OCI-LY7 (cell line): ENCODE measurements around the gene TCAP. TPM values are rescaled to one million over a fixed set of nuclear protein-coding genes. Genes with fewer than 3 reads are reported as not detected.

ENCODE experiments used
- BruUV-seq: library from RNA; stranded (reverse); fragments of 400-500 nt; replicated peaks from 2 replicates; lab custom pipeline; 2021; lab: Mats Ljungman, UMichigan
- CTCF ChIA-PET: fragments of 300-600 bp; sonication (Branson Sonifier 250); formaldehyde crosslinking; loops from one replicate; lab custom pipeline; 2022; ENCODE audit warnings: antibody characterized with exemption; ENCODE audit not compliant: unreplicated experiment; lab: Charles Lee
- POLR2A ChIA-PET: fragments of 300-600 bp; sonication (Branson Sonifier 250); formaldehyde crosslinking; loops from one replicate; lab custom pipeline; 2022; ENCODE audit warnings: antibody characterized with exemption; lab: Charles Lee
- DNase-seq: peaks from one replicate; pipeline ENCODE4 v3.0.0-alpha.2; 2015; ENCODE audit warnings: low spot score
- H2AFZ ChIP-seq: fragments of 200-600 bp; sonication (generic), shearing (Covaris generic); 2 replicates; pipeline ENCODE4 v1.6.1; 2014; ENCODE audit warnings: mild to moderate bottlenecking, antibody characterized with exemption, low read length, moderate library complexity
- H3K27ac ChIP-seq: fragments of 200-600 bp; sonication (generic); 2 replicates; pipeline ENCODE4 v1.5.1; 2014; ENCODE audit warnings: mixed run types, low read depth, mild to moderate bottlenecking, moderate library complexity, low read length, inconsistent platforms; ENCODE audit not compliant: poor library complexity, severe bottlenecking
- H3K36me3 ChIP-seq: fragments of 200-600 bp; sonication (generic); 2 replicates; pipeline ENCODE4 v1.6.1; 2014; ENCODE audit warnings: mild to moderate bottlenecking, antibody characterized with exemption, low read length, moderate library complexity, mixed read lengths; ENCODE audit not compliant: insufficient read depth
- H3K4me1 ChIP-seq: fragments of 200-600 bp; sonication (generic); 2 replicates; pipeline ENCODE4 v1.5.1; 2014; ENCODE audit warnings: mild to moderate bottlenecking, low read length; ENCODE audit not compliant: insufficient read depth, poor library complexity, severe bottlenecking
- H3K4me2 ChIP-seq: fragments of 200-600 bp; sonication (generic); 2 replicates; pipeline ENCODE4 v1.6.1; 2014; ENCODE audit warnings: mild to moderate bottlenecking, low read length
- H3K4me3 ChIP-seq: fragments of 200-600 bp; sonication (generic); 2 replicates; pipeline ENCODE4 v1.5.1; 2014; ENCODE audit warnings: mild to moderate bottlenecking, low read depth, low read length; ENCODE audit not compliant: poor library complexity, severe bottlenecking
- H3K79me2 ChIP-seq: fragments of 200-600 bp; sonication (generic); 2 replicates; pipeline ENCODE4 v1.6.1; 2016; ENCODE audit warnings: low read depth, mild to moderate bottlenecking, low read length, moderate library complexity, mixed read lengths; ENCODE audit not compliant: insufficient read depth
- H3K9me2 ChIP-seq: fragments of 200-600 bp; sonication (generic); 2 replicates; pipeline ENCODE4 v1.6.1; 2016; ENCODE audit warnings: mild to moderate bottlenecking, low read length, mixed read lengths; ENCODE audit not compliant: insufficient read depth
- H3K9me3 ChIP-seq: fragments of 200-600 bp; sonication (generic); 2 replicates; pipeline ENCODE4 v1.6.1; 2014; ENCODE audit warnings: mild to moderate bottlenecking, mixed run types, low read length, mixed read lengths
- H4K20me1 ChIP-seq: fragments of 200-600 bp; sonication (generic); 2 replicates; pipeline ENCODE4 v1.6.1; 2014; ENCODE audit warnings: mild to moderate bottlenecking, antibody characterized with exemption, low read length, moderate library complexity, mixed read lengths; ENCODE audit not compliant: insufficient read depth
- CTCF ChIP-seq: fragments of 200-600 bp; sonication (generic); conservative IDR thresholded peaks from 2 replicates; pipeline ENCODE4 v1.5.1; 2014; ENCODE audit warnings: mild to moderate bottlenecking, antibody characterized with exemption, low read length, moderate library complexity, mixed read lengths
- EZH2phosphoT487 ChIP-seq: fragments of 200-600 bp; sonication (generic); IDR thresholded peaks from 2 replicates; pipeline ENCODE4 v1.6.1; 2018; ENCODE audit warnings: low read depth, borderline replicate concordance, mild to moderate bottlenecking, mixed run types, antibody characterized with exemption, low read length, moderate library complexity, mixed read lengths
- intact Hi-C: fragments of 100-400 bp; cut with micrococcal nuclease; formaldehyde crosslinking; loops from one replicate; pipeline ENCODE4 v1.10.0; 2022; ENCODE audit not compliant: unreplicated experiment
- total RNA-seq, 2 experiments: library from RNA; depleted of rRNA in 1 of 2; stranded (reverse); fragments of >200 nt in 1 of 2; shearing (Covaris generic) in 1 of 2; gene quantifications; 2 replicates each; pipeline ENCODE4 v1.2.3, GENCODE V29; 2014 to 2022

TCAP gene
- total RNA-seq, 2 experiments from 2014 or later = 1.5 to 2.7 TPM

GRCh38 chr17:39701012-39701783 lies 36.0 kb downstream of the TCAP start:
- POLR2A ChIA-PET = interaction anchor here (0.6 to 0.9 kb wide), 2 partner anchors 9 to 30 kb away, joined by 3 to 4 read pairs; no protein-coding TSS in a partner anchor
- no peaks in the 10 kb centered on the region for H3K79me2 ChIP-seq

GRCh38 chr17:39701784-39702422 lies 36.8 kb downstream of the TCAP start:
- TF ChIP-seq EZH2phosphoT487 (no peak), CTCF (no peak)
- no peak overlapping the region for H3K4me3 ChIP-seq
- H3K4me1 ChIP-seq = peaks cover 4% of the 10 kb centered on the region
- H3K27ac ChIP-seq = no peak overlapping the region
- H3K36me3 ChIP-seq = no peaks in the 10 kb centered on the region
- BruUV-seq = no TSS peak
- H3K9me2 ChIP-seq = no peaks in the 10 kb centered on the region
- H2AFZ ChIP-seq = no peak overlapping the region
- no peak overlapping the region for H3K4me2 ChIP-seq
- no peaks in the 10 kb centered on the region for H4K20me1 ChIP-seq
- CTCF ChIA-PET = no interaction called here
- DNase-seq = no peak
- intact Hi-C loops = no loop called here
- no peaks in the 10 kb centered on the region for H3K9me3 ChIP-seq
- POLR2A ChIA-PET = interaction anchor here (0.6 kb wide), 1 partner anchor 29 kb away, joined by 4 read pairs; no protein-coding TSS in a partner anchor
- no peaks in the 10 kb centered on the region for H3K79me2 ChIP-seq

More at GRCh38 chr17:39701012-39701783, 36.0 kb downstream of the TCAP start:
- H3K9me2 ChIP-seq = no peaks in the 10 kb centered on the region
- no peaks in the 10 kb centered on the region for H3K36me3 ChIP-seq
- no peak overlapping the region for H3K4me2 ChIP-seq
- CTCF ChIA-PET = no interaction called here
- H3K4me1 ChIP-seq = peaks cover 4% of the 10 kb centered on the region
- no peak for DNase-seq
- no peak for TF ChIP-seq EZH2phosphoT487
- no peak for TF ChIP-seq CTCF
- no peak overlapping the region for H3K4me3 ChIP-seq
- no peaks in the 10 kb centered on the region for H3K9me3 ChIP-seq
- intact Hi-C loops = no loop called here
- BruUV-seq = no TSS peak
- no peak overlapping the region for H2AFZ ChIP-seq
- no peaks in the 10 kb centered on the region for H4K20me1 ChIP-seq
- H3K27ac ChIP-seq = no peak overlapping the region
